Left ventricle myocardium inferior (tissue), 1 donor: Measurements from ENCODE around the gene IL9. TPM values are rescaled to one million over a fixed set of nuclear protein-coding genes. Genes with fewer than 3 reads are reported as not detected.

Experiments
- DNase-seq: peaks from one replicate; pipeline ENCODE4 v3.0.0-alpha.2; 2020
- H3K27ac ChIP-seq: fragments of 200-600 bp; replicated peaks from 2 replicates; pipeline ENCODE4 v1.8.0; 2021
- H3K27me3 ChIP-seq: fragments of 200-600 bp; 2 replicates; pipeline ENCODE4 v1.8.0; 2021; ENCODE audit warnings: low read depth
- H3K36me3 ChIP-seq: fragments of 200-600 bp; 2 replicates; pipeline ENCODE4 v1.8.0; 2021
- H3K4me1 ChIP-seq: fragments of 200-600 bp; 2 replicates; pipeline ENCODE4 v1.8.0; 2021
- H3K4me3 ChIP-seq: fragments of 200-600 bp; 2 replicates; pipeline ENCODE4 v1.8.0; 2021; ENCODE audit warnings: mild to moderate bottlenecking, moderate library complexity
- H3K9me3 ChIP-seq: fragments of 200-600 bp; replicated peaks from 2 replicates; pipeline ENCODE4 v1.8.0; 2021
- CTCF ChIP-seq: fragments of 200-600 bp; IDR thresholded peaks from 2 replicates; pipeline ENCODE4 v1.8.0; 2021; ENCODE audit warnings: antibody characterized with exemption, mild to moderate bottlenecking, borderline replicate concordance
- intact Hi-C: fragments of 100-400 bp; cut with micrococcal nuclease; formaldehyde crosslinking; loops from one replicate; pipeline ENCODE4 v1.11.0; 2022
- total RNA-seq: library from RNA; stranded (reverse); fragmentation: NEBNext Ultra II Directional; extraction: Animal tissue kit (Norgen Biotek cat#: 25700); gene quantifications from one replicate; pipeline ENCODE4 v1.2.1, GENCODE V29; 2021
- donor health status: DM: no; HTN: yes; CAD: no; lungs with severe emphysema.

IL9 gene
- total RNA-seq, 1 donor from 2014 or later = not detected

GRCh38 chr5:135937245-135937911, 41.7 kb upstream of the IL9 start:
- Histone ChIP-seq H3K27ac (no peak overlapping the region), H3K4me3 (no peak overlapping the region), H3K36me3 (no peaks in the 10 kb centered on the region), H3K4me1 (no peaks in the 10 kb centered on the region), H3K27me3 (peaks cover 9% of the 10 kb centered on the region), H3K9me3 (no peaks in the 10 kb centered on the region)
- intact Hi-C loops = no loop called here
- TF ChIP-seq CTCF = no peak
- DNase-seq = no peak

GRCh38 chr5:135934939-135935338, 39.3 kb upstream of the IL9 start:
- intact Hi-C loops = no loop called here
- peaks cover 10% of the 10 kb centered on the region for H3K4me1 ChIP-seq
- no peaks in the 10 kb centered on the region for H3K9me3 ChIP-seq
- peaks cover 31% of the 10 kb centered on the region for H3K27me3 ChIP-seq
- DNase-seq = no peak
- no peak overlapping the region for H3K27ac ChIP-seq
- TF ChIP-seq CTCF = no peak
- no peaks in the 10 kb centered on the region for H3K36me3 ChIP-seq
- H3K4me3 ChIP-seq = no peak overlapping the region

- H3K9me3 ChIP-seq = peaks cover 4% of the 10 kb centered on the region
- DNase-seq = no peak
- peak overlapping the region; percentile 61 for H3K4me3 ChIP-seq
- peaks cover 71% of the 10 kb centered on the region for H3K27me3 ChIP-seq
- intact Hi-C loops = no loop called here
- peaks cover 12% of the 10 kb centered on the region for H3K4me1 ChIP-seq
- H3K27ac ChIP-seq = no peak overlapping the region
- TF ChIP-seq CTCF = no peak
- H3K36me3 ChIP-seq = no peaks in the 10 kb centered on the region
Observed at GRCh38 chr5:135930949-135931295, 35.3 kb upstream of the IL9 start.

GRCh38 chr5:135930029-135930948, 34.6 kb upstream of the IL9 start:
- peaks cover 78% of the 10 kb centered on the region for H3K27me3 ChIP-seq
- no peak for TF ChIP-seq CTCF
- H3K4me1 ChIP-seq = peaks cover 12% of the 10 kb centered on the region
- DNase-seq = no peak
- H3K36me3 ChIP-seq = no peaks in the 10 kb centered on the region
- intact Hi-C loops = no loop called here
- H3K27ac ChIP-seq = no peak overlapping the region
- peaks cover 4% of the 10 kb centered on the region for H3K9me3 ChIP-seq
- H3K4me3 ChIP-seq = peak overlapping the region; percentile 61

GRCh38 chr5:135921388-135921787, 25.7 kb upstream of the IL9 start:
- no peak overlapping the region for H3K27ac ChIP-seq
- H3K4me1 ChIP-seq = no peaks in the 10 kb centered on the region
- H3K27me3 ChIP-seq = peaks cover 83% of the 10 kb centered on the region
- H3K36me3 ChIP-seq = no peaks in the 10 kb centered on the region
- intact Hi-C loops = no loop called here
- no peak overlapping the region for H3K4me3 ChIP-seq
- no peak for TF ChIP-seq CTCF
- no peak for DNase-seq
- H3K9me3 ChIP-seq = no peaks in the 10 kb centered on the region
